DOHH2 (cell line): ENCODE measurements around the gene ILK.

Experiments used
- H3F3A ChIP-seq: fragments of 200-600 bp; sonication (generic), shearing (Covaris generic); 2 replicates; pipeline ENCODE4 v1.6.0; 2016; ENCODE audit warnings: antibody characterized with exemption, mild to moderate bottlenecking; ENCODE audit not compliant: control insufficient read depth, insufficient read depth
- H3K27ac ChIP-seq: fragments of 200-600 bp; sonication (generic); 2 replicates; pipeline ENCODE4 v1.5.1; 2014; ENCODE audit warnings: low read depth, mild to moderate bottlenecking, low read length, moderate library complexity
- H3K27me3 ChIP-seq: fragments of 200-600 bp; sonication (generic); 2 replicates; pipeline ENCODE4 v1.6.1; 2014; ENCODE audit warnings: mild to moderate bottlenecking, low read length, mixed read lengths; ENCODE audit not compliant: control insufficient read depth
- H3K36me3 ChIP-seq: fragments of 200-600 bp; sonication (generic); 2 replicates; pipeline ENCODE4 v1.6.1; 2014; ENCODE audit warnings: mild to moderate bottlenecking, low read length, moderate library complexity, mixed read lengths; ENCODE audit not compliant: control insufficient read depth
- H3K4me1 ChIP-seq: fragments of 200-600 bp; sonication (generic); 2 replicates; pipeline ENCODE4 v1.6.1; 2014; ENCODE audit warnings: mild to moderate bottlenecking, low read length, mixed read lengths; ENCODE audit not compliant: control insufficient read depth
- H3K4me2 ChIP-seq: fragments of 200-600 bp; sonication (generic); 2 replicates; pipeline ENCODE4 v1.6.0; 2014; ENCODE audit warnings: mild to moderate bottlenecking, low read length, moderate library complexity
- H3K4me3 ChIP-seq: fragments of 200-600 bp; sonication (generic); 2 replicates; pipeline ENCODE4 v1.5.1; 2014; ENCODE audit warnings: mild to moderate bottlenecking, low read length, mixed read lengths
- H3K79me2 ChIP-seq: fragments of 200-600 bp; sonication (generic); 2 replicates; pipeline ENCODE4 v1.6.1; 2014; ENCODE audit warnings: mild to moderate bottlenecking, low read length, mixed read lengths; ENCODE audit not compliant: control insufficient read depth
- H3K9me2 ChIP-seq: fragments of 200-600 bp; sonication (generic); replicated peaks from 2 replicates; pipeline ENCODE4 v1.6.1; 2014; ENCODE audit warnings: mild to moderate bottlenecking, low read length, mixed read lengths; ENCODE audit not compliant: control insufficient read depth
- H3K9me3 ChIP-seq: fragments of 200-600 bp; sonication (generic); 2 replicates; pipeline ENCODE4 v1.6.1; 2014; ENCODE audit warnings: antibody characterized with exemption, low read length, mixed read lengths; ENCODE audit not compliant: control insufficient read depth, insufficient read depth
- H4K20me1 ChIP-seq: fragments of 200-600 bp; sonication (generic); 2 replicates; pipeline ENCODE4 v1.6.0; 2014; ENCODE audit warnings: low read depth, mild to moderate bottlenecking, antibody characterized with exemption, low read length, moderate library complexity; ENCODE audit not compliant: control insufficient read depth, insufficient read depth
- CTCF ChIP-seq: fragments of 200-600 bp; sonication (generic); IDR thresholded peaks from one replicate; pipeline ENCODE4 v1.5.1; 2014; ENCODE audit warnings: antibody characterized with exemption, mild to moderate bottlenecking, low read depth, low read length; ENCODE audit not compliant: poor library complexity, severe bottlenecking
- EZH2phosphoT487 ChIP-seq: fragments of 200-600 bp; sonication (generic); IDR thresholded peaks from 2 replicates; pipeline ENCODE4 v1.6.1; 2017; ENCODE audit warnings: borderline replicate concordance, mild to moderate bottlenecking, antibody characterized with exemption, low read length, moderate library complexity, mixed read lengths

The ILK gene

GRCh38 chr11:6654281-6655019, 50.9 kb downstream of the ILK start:
- H3K36me3 ChIP-seq, result no peaks in the 10 kb centered on the region
- H3K27ac ChIP-seq, result no peak overlapping the region
- TF ChIP-seq CTCF (no peak), EZH2phosphoT487 (no peak)
- H3K4me2 ChIP-seq, result no peak overlapping the region
- peaks cover 35% of the 10 kb centered on the region for H3K27me3 ChIP-seq
- H4K20me1 ChIP-seq, result no peaks in the 10 kb centered on the region
- no peaks in the 10 kb centered on the region for H3K9me3 ChIP-seq
- no peaks in the 10 kb centered on the region for H3K9me2 ChIP-seq
- H3K4me3 ChIP-seq, result no peak overlapping the region
- H3F3A ChIP-seq, result no peaks in the 10 kb centered on the region
- H3K79me2 ChIP-seq, result no peaks in the 10 kb centered on the region
- no peaks in the 10 kb centered on the region for H3K4me1 ChIP-seq

- H4K20me1 ChIP-seq, result no peaks in the 10 kb centered on the region
- no peaks in the 10 kb centered on the region for H3K36me3 ChIP-seq
- no peaks in the 10 kb centered on the region for H3F3A ChIP-seq
- H3K27ac ChIP-seq, result no peak overlapping the region
- TF ChIP-seq EZH2phosphoT487 (no peak), CTCF (no peak)
- H3K4me2 ChIP-seq, result no peak overlapping the region
- peaks cover 31% of the 10 kb centered on the region for H3K27me3 ChIP-seq
- H3K4me3 ChIP-seq, result no peak overlapping the region
- H3K9me2 ChIP-seq, result no peaks in the 10 kb centered on the region
- no peaks in the 10 kb centered on the region for H3K4me1 ChIP-seq
- H3K9me3 ChIP-seq, result no peaks in the 10 kb centered on the region
- no peaks in the 10 kb centered on the region for H3K79me2 ChIP-seq
Observed at GRCh38 chr11:6655020-6655789, 51.6 kb downstream of the ILK start.

GRCh38 chr11:6655790-6656583, 52.4 kb downstream of the ILK start, which contains the start of gene DCHS1:
Gene DCHS1, minus strand, starts transcription at chr11:6655809. Its CDS starts 14,196 bp downstream, at chr11:6641613.
- no peaks in the 10 kb centered on the region for H3K79me2 ChIP-seq
- no peaks in the 10 kb centered on the region for H3F3A ChIP-seq
- H3K9me3 ChIP-seq, result no peaks in the 10 kb centered on the region
- H3K27ac ChIP-seq, result no peak within 1 kb of the TSS
- no peak within 1 kb of the TSS for H3K4me3 ChIP-seq
- no peaks in the 10 kb centered on the region for H3K9me2 ChIP-seq
- H3K4me1 ChIP-seq, result no peaks in the 10 kb centered on the region
- H3K36me3 ChIP-seq, result no peaks in the 10 kb centered on the region
- H3K27me3 ChIP-seq, result peaks cover 27% of the 10 kb centered on the region
- H4K20me1 ChIP-seq, result no peaks in the 10 kb centered on the region
- H3K4me2 ChIP-seq, result no peak within 1 kb of the TSS
- no peak for TF ChIP-seq CTCF
- no peak for TF ChIP-seq EZH2phosphoT487
